ENCODE data around the gene ATG7. TPM values are rescaled to one million over a fixed set of nuclear protein-coding genes. Genes with fewer than 3 reads are reported as not detected.

Gene ATG7
- total RNA-seq, 4 donors from 2014 or later = 20.6 to 50.4 (median 39.9) TPM

- no peak overlapping the region for H3K4me3 ChIP-seq
- WGBS = 60% methylated on average over 16 of the region's 16 CpGs
These were observed 107.9 kb downstream of the ATG7 start for GRCh38 chr3:11379824-11380701.

GRCh38 chr3:11381141-11381540 is 108.9 kb downstream of the ATG7 start:
- peak overlapping the region in 1 of 4 donors; percentile 25 for H3K27ac ChIP-seq (replicated peaks in 1 of 4)
- DNase-seq (ENCODE audit: extremely low spot score) = no peak
- no peaks in the 10 kb centered on the region for H3K9me3 ChIP-seq
- H3K36me3 ChIP-seq = peaks cover 0 to 7% (median 3%) of the 10 kb centered on the region in 4 donors
- intact Hi-C loops (cut with DNase I) = loop anchor here (5.0 to 10.0 kb wide), 2 partner anchors 86 to 154 kb away; no protein-coding TSS in a partner anchor
- TF ChIP-seq CTCF (IDR thresholded peaks at IDR 0.05) (no peak), POLR2AphosphoS5 (IDR thresholded peaks at IDR 0.05) (no peak), EP300 (IDR thresholded peaks at IDR 0.05) (no peak), POLR2A (IDR thresholded peaks at IDR 0.05; ENCODE audit: low read depth) (no peak)
- peaks cover 11 to 25% (median 21%) of the 10 kb centered on the region in 4 donors for H3K4me1 ChIP-seq
- H3K27me3 ChIP-seq = no peaks in the 10 kb centered on the region
- no peak overlapping the region for H3K4me3 ChIP-seq

More at GRCh38 chr3:11379824-11380701, 107.9 kb downstream of the ATG7 start:
- no peaks in the 10 kb centered on the region for H3K9me3 ChIP-seq
- intact Hi-C loops (cut with DNase I) = loop anchor here (2.0 to 10.0 kb wide), 6 partner anchors 87 to 467 kb away; partner anchors contain the start of gene TAMM41
- DNase-seq (ENCODE audit: extremely low spot score) = no peak
- H3K27ac ChIP-seq (replicated peaks in 1 of 4) = peak overlapping the region; percentile 0 to 33 (median 15)
- H3K27me3 ChIP-seq = no peaks in the 10 kb centered on the region
- no peak for TF ChIP-seq POLR2AphosphoS5 (IDR thresholded peaks at IDR 0.05)
- no peak for TF ChIP-seq POLR2A (IDR thresholded peaks at IDR 0.05; ENCODE audit: low read depth)
- TF ChIP-seq EP300 (IDR thresholded peaks at IDR 0.05) = no peak
- TF ChIP-seq CTCF (IDR thresholded peaks at IDR 0.05) = no peak
- peaks cover 0 to 7% (median 3%) of the 10 kb centered on the region in 4 donors for H3K36me3 ChIP-seq
- peaks cover 8 to 26% (median 16%) of the 10 kb centered on the region in 4 donors for H3K4me1 ChIP-seq

GRCh38 chr3:11381563-11381962 is 109.4 kb downstream of the ATG7 start:
- Histone ChIP-seq H3K4me3 (no peak overlapping the region), H3K27ac (replicated peaks in 1 of 4) (no peak overlapping the region), H3K36me3 (peaks cover 0 to 7% (median 3%) of the 10 kb centered on the region in 4 donors), H3K9me3 (no peaks in the 10 kb centered on the region), H3K4me1 (peaks cover 15 to 29% (median 25%) of the 10 kb centered on the region in 4 donors), H3K27me3 (no peaks in the 10 kb centered on the region)
- WGBS = 73% methylated on average over 4 of the region's 4 CpGs
- intact Hi-C loops (cut with DNase I) = loop anchor here (5.0 to 10.0 kb wide), 2 partner anchors 86 to 153 kb away; no protein-coding TSS in a partner anchor
- TF ChIP-seq POLR2A (IDR thresholded peaks at IDR 0.05; ENCODE audit: low read depth) (no peak), EP300 (IDR thresholded peaks at IDR 0.05) (no peak), POLR2AphosphoS5 (IDR thresholded peaks at IDR 0.05) (no peak), CTCF (IDR thresholded peaks at IDR 0.05) (no peak)
- DNase-seq (ENCODE audit: extremely low spot score) = no peak

DNA sequence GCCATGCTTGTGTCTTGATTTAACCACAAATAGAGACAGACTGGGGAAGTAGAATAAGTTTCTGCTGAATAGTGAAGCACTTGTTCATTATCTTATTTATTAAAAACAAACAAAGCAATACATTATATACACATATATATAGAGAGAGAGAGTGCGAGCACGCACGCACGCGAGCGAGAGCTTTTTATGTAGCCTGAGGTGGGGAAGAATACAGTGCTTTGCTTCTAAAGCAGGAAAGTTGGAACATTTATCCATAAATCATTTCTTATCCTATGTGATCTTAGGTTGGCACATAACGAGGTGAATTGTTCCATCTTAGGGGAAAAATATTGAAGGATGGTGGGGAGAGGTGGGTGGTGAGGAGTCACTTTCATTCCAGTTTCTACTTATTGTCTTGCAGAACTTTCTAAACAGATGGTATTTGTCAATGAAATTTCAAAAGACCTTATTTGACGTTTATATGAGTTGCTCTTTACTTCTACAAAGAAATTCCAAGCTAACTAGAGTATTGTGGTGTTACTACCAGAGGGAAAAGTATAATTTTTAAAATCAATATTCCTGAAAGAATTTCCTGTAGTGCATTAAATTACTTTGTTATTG is 110.0 kb downstream of the ATG7 start:
- H3K27me3 ChIP-seq = no peaks in the 10 kb centered on the region
- no peaks in the 10 kb centered on the region for H3K9me3 ChIP-seq
- H3K36me3 ChIP-seq = peaks cover 0 to 7% (median under 1%) of the 10 kb centered on the region in 4 donors
- TF ChIP-seq POLR2A (IDR thresholded peaks at IDR 0.05; ENCODE audit: low read depth) (no peak), EP300 (IDR thresholded peaks at IDR 0.05) (no peak), CTCF (IDR thresholded peaks at IDR 0.05) (no peak), POLR2AphosphoS5 (IDR thresholded peaks at IDR 0.05) (no peak)
- DNase-seq (ENCODE audit: extremely low spot score) = no peak
- WGBS = 92% methylated on average over 8 of the region's 8 CpGs
- intact Hi-C loops (cut with DNase I) = loop anchor here (5.0 to 10.0 kb wide), 2 partner anchors 85 to 153 kb away; no protein-coding TSS in a partner anchor
- H3K4me3 ChIP-seq = no peak overlapping the region
- H3K4me1 ChIP-seq = peaks cover 21 to 35% (median 31%) of the 10 kb centered on the region in 4 donors
- H3K27ac ChIP-seq (replicated peaks in 1 of 4) = no peak overlapping the region
